Kidney tubule cell (primary cell): Measurements from ENCODE around the gene SHQ1.
"Not testable (repeated sequence)": the region's sequence is repeated elsewhere in the genome, so short reads cannot be mapped to it uniquely, and the experiment has no call there.

Experiments
- DNase-seq: peaks from one replicate; pipeline ENCODE4 v3.0.0-alpha.2; 2018; ENCODE audit warnings: low spot score

The SHQ1 gene

GRCh38 chr3:72719137-72719536 is 129.1 kb downstream of the SHQ1 start:
- no peak for DNase-seq

GRCh38 chr3:72714135-72714534 is 134.1 kb downstream of the SHQ1 start:
- DNase-seq: not testable (repeated sequence)

GRCh38 chr3:72710471-72710870 is 137.8 kb downstream of the SHQ1 start:
- DNase-seq: not testable (repeated sequence)

- no peak for DNase-seq
These were observed 139.8 kb downstream of the SHQ1 start for GRCh38 chr3:72708441-72708840.

GRCh38 chr3:72702997-72703396 is 145.2 kb downstream of the SHQ1 start:
- no peak for DNase-seq

GRCh38 chr3:72702390-72702789 is 145.9 kb downstream of the SHQ1 start:
- DNase-seq: no peak

GRCh38 chr3:72700106-72700505 is 148.1 kb downstream of the SHQ1 start:
- DNase-seq: no peak

GRCh38 chr3:72699631-72700030 is 148.6 kb downstream of the SHQ1 start:
- no peak for DNase-seq
